ENCODE data around the gene ABCA4.

Gene ABCA4

GRCh38 chr1:94121411-94121821, 468 bp upstream of the ABCA4 start:
- DNase-seq = no peak

- DNase-seq = no peak
Observed at GRCh38 chr1:94120570-94120901, 412 bp downstream of the ABCA4 start.

GRCh38 chr1:94119796-94120569, 965 bp downstream of the ABCA4 start:
- no peak for DNase-seq

GRCh38 chr1:94119306-94119705, 1.6 kb downstream of the ABCA4 start:
- DNase-seq = no peak

GRCh38 chr1:94118471-94118870, 2.5 kb downstream of the ABCA4 start:
- no peak for DNase-seq

GRCh38 chr1:94118013-94118412, 2.9 kb downstream of the ABCA4 start:
- no peak for DNase-seq

- no peak for DNase-seq
Observed at GRCh38 chr1:94117259-94117851, 3.6 kb downstream of the ABCA4 start.

GRCh38 chr1:94115900-94116436, 5.0 kb downstream of the ABCA4 start:
- DNase-seq = no peak

GRCh38 chr1:94115254-94115899, 5.6 kb downstream of the ABCA4 start:
- DNase-seq = no peak

GRCh38 chr1:94113589-94114226, 7.2 kb downstream of the ABCA4 start:
- no peak for DNase-seq

GRCh38 chr1:94111879-94112278, 9.1 kb downstream of the ABCA4 start:
- no peak for DNase-seq

GRCh38 chr1:94110946-94111740, 9.8 kb downstream of the ABCA4 start:
- DNase-seq = no peak

- DNase-seq = no peak
Observed at GRCh38 chr1:94110021-94110761, 10.8 kb downstream of the ABCA4 start.

- DNase-seq = no peak
Observed at GRCh38 chr1:94109478-94109877, 11.5 kb downstream of the ABCA4 start.

GRCh38 chr1:94107141-94107540, 13.8 kb downstream of the ABCA4 start:
- no peak for DNase-seq

- no peak for DNase-seq
Observed at GRCh38 chr1:94106716-94107115, 14.2 kb downstream of the ABCA4 start.

- no peak for DNase-seq
Observed at GRCh38 chr1:94105957-94106529, 14.9 kb downstream of the ABCA4 start.

GRCh38 chr1:94105581-94105952, 15.4 kb downstream of the ABCA4 start:
- no peak for DNase-seq

- DNase-seq = no peak
Observed at GRCh38 chr1:94104776-94105580, 16.0 kb downstream of the ABCA4 start.

- DNase-seq = no peak
Observed at GRCh38 chr1:94104127-94104684, 16.7 kb downstream of the ABCA4 start.
